Gastrocnemius medialis (tissue), 4 donors: ENCODE results near the gene PDE6A.

Experiments used
- POLR2A ChIP-seq, 2 donors: fragments of 450-650 bp; IDR thresholded peaks; one replicate each; pipeline ENCODE4 v1.6.1; 2017; ENCODE audit warnings: antibody characterized with exemption in 2 of 2, mild to moderate bottlenecking in 2 of 2, moderate library complexity in 2 of 2
- TF ChIP-seq, protein P1 (sequence below), 5 experiments: fragments of 450-650 bp in 3 of 5; fragments of 200-600 bp in 2 of 5; sonication (generic) in 2 of 5; IDR thresholded peaks in 4 of 5; conservative IDR thresholded peaks in 1 of 5; 1 replicate in 4 of 5; 2 replicates in 1 of 5; pipeline ENCODE4 v1.5.1; 2016 to 2019; ENCODE audit warnings: antibody characterized with exemption in 5 of 5, mild to moderate bottlenecking in 3 of 5, moderate library complexity in 3 of 5

DNA sequence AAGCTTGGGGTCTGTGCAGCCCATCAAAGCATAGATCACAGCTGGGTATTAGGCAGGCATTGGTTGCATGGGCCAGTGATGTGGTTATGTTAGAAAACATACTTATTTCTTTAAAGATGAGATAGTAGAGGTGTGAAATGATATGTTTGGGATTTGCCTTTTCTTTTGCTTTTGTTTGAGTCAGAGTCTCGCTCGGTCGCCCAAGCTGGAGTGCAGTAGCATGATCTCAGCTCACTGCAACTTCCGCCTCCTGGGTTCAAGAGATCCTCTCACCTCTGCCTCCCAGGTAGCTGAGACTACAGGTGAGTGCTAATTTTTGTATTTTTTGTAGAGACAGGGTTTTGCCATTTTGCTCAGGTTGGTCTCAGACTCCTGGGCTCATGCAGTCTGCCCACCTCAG is 84.8 kb downstream of the PDE6A start:
- TF ChIP-seq, protein P1, sequence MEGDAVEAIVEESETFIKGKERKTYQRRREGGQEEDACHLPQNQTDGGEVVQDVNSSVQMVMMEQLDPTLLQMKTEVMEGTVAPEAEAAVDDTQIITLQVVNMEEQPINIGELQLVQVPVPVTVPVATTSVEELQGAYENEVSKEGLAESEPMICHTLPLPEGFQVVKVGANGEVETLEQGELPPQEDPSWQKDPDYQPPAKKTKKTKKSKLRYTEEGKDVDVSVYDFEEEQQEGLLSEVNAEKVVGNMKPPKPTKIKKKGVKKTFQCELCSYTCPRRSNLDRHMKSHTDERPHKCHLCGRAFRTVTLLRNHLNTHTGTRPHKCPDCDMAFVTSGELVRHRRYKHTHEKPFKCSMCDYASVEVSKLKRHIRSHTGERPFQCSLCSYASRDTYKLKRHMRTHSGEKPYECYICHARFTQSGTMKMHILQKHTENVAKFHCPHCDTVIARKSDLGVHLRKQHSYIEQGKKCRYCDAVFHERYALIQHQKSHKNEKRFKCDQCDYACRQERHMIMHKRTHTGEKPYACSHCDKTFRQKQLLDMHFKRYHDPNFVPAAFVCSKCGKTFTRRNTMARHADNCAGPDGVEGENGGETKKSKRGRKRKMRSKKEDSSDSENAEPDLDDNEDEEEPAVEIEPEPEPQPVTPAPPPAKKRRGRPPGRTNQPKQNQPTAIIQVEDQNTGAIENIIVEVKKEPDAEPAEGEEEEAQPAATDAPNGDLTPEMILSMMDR (IDR thresholded peaks at IDR 0.05 in 4 of 5, conservative IDR thresholded peaks at IDR 0.05 in 1 of 5) = no peak
- TF ChIP-seq POLR2A (IDR thresholded peaks at IDR 0.05) = no peak
